Esophagus squamous epithelium (tissue), 5 donors: ENCODE measurements around the gene FAM20C. TPM values are rescaled to one million over a fixed set of nuclear protein-coding genes. Genes with fewer than 3 reads are reported as not detected.
"Not testable (repeated sequence)": the region's sequence is repeated elsewhere in the genome, so short reads cannot be mapped to it uniquely, and the experiment has no call there.

Experiments used
- DNase-seq: peaks from one replicate; lab custom pipeline; 2025; lab: John Stamatoyannopoulos, UW
- H3K27ac ChIP-seq, 4 donors: fragments of 200-600 bp; sonication (generic); one replicate each; pipeline ENCODE4 v1.5.1; 2016 to 2019; ENCODE audit warnings: mild to moderate bottlenecking in 1 of 4
- H3K27me3 ChIP-seq, 4 donors: fragments of 200-600 bp; sonication (generic); 1 replicate in 3 of 4; 2 replicates in 1 of 4; pipeline versions ENCODE4 v1.5.1 to v1.6.0; 2017 to 2021; ENCODE audit warnings: antibody characterized with exemption in 1 of 4
- H3K36me3 ChIP-seq, 3 donors: fragments of 200-600 bp; sonication (generic); one replicate each; pipeline ENCODE4 v1.5.1; 2016 to 2019
- H3K4me1 ChIP-seq, 3 donors: fragments of 200-600 bp; sonication (generic); one replicate each; pipeline ENCODE4 v1.5.1; 2017 to 2019
- H3K4me3 ChIP-seq, 4 donors: fragments of 200-600 bp; sonication (generic); 1 replicate in 3 of 4; 2 replicates in 1 of 4; pipeline ENCODE4 v1.5.1; 2016 to 2019; ENCODE audit warnings: mild to moderate bottlenecking in 2 of 4, moderate library complexity in 1 of 4
- H3K9me3 ChIP-seq, 3 donors: fragments of 200-600 bp; sonication (generic); one replicate each; pipeline ENCODE4 v1.5.1; 2016 to 2019
- CTCF ChIP-seq, 6 experiments: fragments of 450-650 bp in 4 of 6; fragments of 200-600 bp in 2 of 6; sonication (generic) in 2 of 6; IDR thresholded peaks; one replicate each; pipeline ENCODE4 v1.5.1; 2016 to 2019; ENCODE audit warnings: antibody characterized with exemption in 6 of 6, mild to moderate bottlenecking in 4 of 6, moderate library complexity in 4 of 6
- POLR2A ChIP-seq, 4 donors: fragments of 450-650 bp; IDR thresholded peaks; one replicate each; pipeline ENCODE4 v1.6.1; 2017; ENCODE audit warnings: antibody characterized with exemption in 4 of 4, mild to moderate bottlenecking in 4 of 4, moderate library complexity in 3 of 4
- WGBS, 2 donors: methylation state at CpG; one replicate each; pipeline ENCODE4 v1.1.5; 2018; 5-methylcytosine and 5-hydroxymethylcytosine counted together
- intact Hi-C: fragments of 100-400 bp; cut with DNase I; formaldehyde crosslinking; loops from one replicate; pipeline ENCODE4 v1.15.0; 2022
- total RNA-seq, 4 donors: library from RNA; depleted of rRNA; stranded (reverse); fragments of >200 nt; gene quantifications; one replicate each; pipeline ENCODE4 v1.1.0, GENCODE V29; 2016
- donor health status: DM: yes; HTN: yes; CAD: no.

The FAM20C gene
- total RNA-seq, 4 donors from 2014 or later: 8.5 to 16.0 (median 13.7) TPM

- Histone ChIP-seq H3K4me1 (peaks cover 8 to 20% (median 9%) of the 10 kb centered on the region in 3 donors), H3K27me3 (peaks cover 13 to 77% (median 22%) of the 10 kb centered on the region in 4 donors), H3K9me3 (no peaks in the 10 kb centered on the region), H3K4me3 (no peak overlapping the region), H3K27ac (no peak overlapping the region), H3K36me3 (no peaks in the 10 kb centered on the region)
- 81 to 90% methylated on average over 10 to 14 of the region's 25 CpGs for WGBS, 2 donors
- intact Hi-C loops: no loop called here
- DNase-seq: no peak
- TF ChIP-seq CTCF (IDR thresholded peaks at IDR 0.05) (no peak), POLR2A (IDR thresholded peaks at IDR 0.05) (no peak)
Measured at GRCh38 chr7:294440-295154, 102.2 kb downstream of the FAM20C start.

DNA sequence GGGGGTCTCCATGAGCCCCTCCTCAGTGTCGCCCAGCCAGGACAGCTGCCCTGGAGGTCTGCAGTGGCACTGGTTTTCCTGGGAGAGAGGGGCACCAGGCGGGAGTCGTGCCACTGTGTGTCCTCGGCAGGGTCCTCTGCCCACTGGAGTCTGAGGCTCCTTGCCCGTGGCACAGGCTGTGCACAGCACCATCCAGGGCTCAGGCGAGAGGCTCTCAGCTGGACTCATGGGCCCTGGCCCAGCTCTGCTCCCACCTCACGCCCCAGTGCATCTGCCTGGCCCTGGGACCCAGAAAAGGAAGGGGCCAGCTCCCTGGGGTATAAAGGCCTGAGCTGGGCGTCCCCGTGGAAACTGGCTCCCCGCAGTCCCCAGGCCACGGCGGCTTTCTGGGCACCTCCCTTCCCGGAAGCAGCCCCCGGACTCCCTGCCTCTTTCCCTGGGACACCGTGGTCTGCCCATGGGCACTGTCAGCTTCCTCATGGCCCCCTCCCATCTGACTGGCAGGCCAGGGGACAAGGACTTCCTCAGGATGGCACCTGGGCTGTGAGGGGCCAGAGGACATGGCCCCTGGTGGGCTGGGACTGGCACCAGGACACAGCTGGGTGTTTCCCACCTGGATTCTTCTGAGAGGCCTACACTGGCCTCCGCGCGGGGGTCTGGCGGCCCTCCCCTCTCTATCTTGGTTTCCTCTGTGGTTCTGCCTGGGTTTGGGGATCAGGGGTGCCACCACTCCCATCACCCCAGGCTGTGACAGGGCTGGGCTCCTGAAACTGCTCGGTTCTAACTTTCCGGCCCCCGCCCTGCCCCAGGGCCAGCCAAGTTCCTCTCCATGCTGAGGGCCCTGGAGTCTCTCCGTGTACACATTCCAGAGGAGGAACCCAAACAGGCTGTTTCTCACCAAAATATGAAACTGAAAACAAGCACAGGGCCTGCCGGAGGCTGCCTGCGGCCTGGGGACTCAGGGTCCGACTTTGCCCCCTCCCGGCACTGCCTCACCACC lies 103.1 kb downstream of the FAM20C start:
- peaks cover 4 to 68% (median 13%) of the 10 kb centered on the region in 4 donors for H3K27me3 ChIP-seq
- H3K4me1 ChIP-seq: peaks cover 2 to 11% (median 4%) of the 10 kb centered on the region in 3 donors
- WGBS, 2 donors: 77 to 100% methylated on average over 3 to 12 of the region's 27 CpGs
- no peaks in the 10 kb centered on the region for H3K36me3 ChIP-seq
- TF ChIP-seq CTCF (IDR thresholded peaks at IDR 0.05) (no peak), POLR2A (IDR thresholded peaks at IDR 0.05) (no peak)
- DNase-seq: no peak
- no peaks in the 10 kb centered on the region for H3K9me3 ChIP-seq
- H3K27ac ChIP-seq: no peak overlapping the region
- H3K4me3 ChIP-seq: no peak overlapping the region
- intact Hi-C loops: no loop called here

DNA sequence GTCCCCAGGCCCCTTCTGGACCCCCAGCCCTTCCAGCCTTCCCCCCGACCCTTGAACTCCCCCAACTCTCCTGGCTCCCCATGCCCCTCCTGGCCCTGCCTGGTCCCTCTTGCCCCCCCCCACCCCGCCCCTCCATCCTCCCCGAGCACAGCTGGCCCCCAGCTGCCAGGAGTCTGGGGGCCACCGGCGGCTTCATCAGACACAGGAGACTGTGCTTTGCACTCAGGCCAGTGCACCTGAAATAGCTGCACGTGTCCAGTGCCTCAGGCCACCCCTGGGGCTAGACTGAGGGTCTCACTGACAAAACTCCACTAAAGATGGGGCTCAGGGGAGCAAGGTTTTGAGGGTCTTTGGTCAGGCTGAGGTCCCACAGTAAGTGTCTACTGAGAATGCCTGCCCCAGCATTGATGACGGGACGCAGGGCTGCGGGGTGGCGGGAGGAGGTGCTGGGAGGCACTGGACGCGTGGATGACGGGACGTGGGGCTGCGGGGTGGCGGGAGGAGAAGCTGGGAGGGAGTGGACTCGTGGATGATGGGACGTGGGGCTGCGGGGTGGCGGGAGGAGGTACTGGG lies 104.1 kb downstream of the FAM20C start:
- no peak for DNase-seq
- WGBS, 2 donors: 80 to 84% methylated on average over 5 of the region's 20 CpGs
- Histone ChIP-seq H3K36me3 (no peaks in the 10 kb centered on the region), H3K9me3 (no peaks in the 10 kb centered on the region), H3K27me3 (peaks cover 0 to 58% (median 7%) of the 10 kb centered on the region in 4 donors), H3K27ac (no peak overlapping the region), H3K4me3 (no peak overlapping the region), H3K4me1 (peaks cover 0 to 6% (median 0%) of the 10 kb centered on the region in 3 donors)
- TF ChIP-seq POLR2A (IDR thresholded peaks at IDR 0.05): no peak
- TF ChIP-seq CTCF (IDR thresholded peaks at IDR 0.05): no peak
- intact Hi-C loops: no loop called here

DNA sequence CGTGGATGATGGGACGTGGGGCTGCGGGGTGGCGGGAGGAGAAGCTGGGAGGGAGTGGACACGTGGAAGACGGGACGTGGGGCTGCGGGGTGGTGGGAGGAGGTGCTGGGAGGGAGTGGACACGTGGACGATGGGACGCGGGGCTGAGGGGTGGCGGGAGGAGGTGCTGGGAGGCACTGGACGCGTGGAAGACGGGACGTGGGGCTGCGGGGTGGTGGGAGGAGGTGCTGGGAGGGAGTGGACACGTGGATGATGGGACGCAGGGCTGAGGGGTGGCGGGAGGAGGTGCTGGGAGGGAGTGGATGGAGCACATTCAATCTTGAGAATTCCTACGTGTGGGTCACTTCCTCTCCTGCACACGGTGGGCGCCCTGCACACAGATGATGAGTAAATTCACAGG lies 104.8 kb downstream of the FAM20C start:
- WGBS, 2 donors: 78 to 80% methylated on average over 22 of the region's 24 CpGs
- intact Hi-C loops, H3K36me3 ChIP-seq: not testable (repeated sequence)

DNA sequence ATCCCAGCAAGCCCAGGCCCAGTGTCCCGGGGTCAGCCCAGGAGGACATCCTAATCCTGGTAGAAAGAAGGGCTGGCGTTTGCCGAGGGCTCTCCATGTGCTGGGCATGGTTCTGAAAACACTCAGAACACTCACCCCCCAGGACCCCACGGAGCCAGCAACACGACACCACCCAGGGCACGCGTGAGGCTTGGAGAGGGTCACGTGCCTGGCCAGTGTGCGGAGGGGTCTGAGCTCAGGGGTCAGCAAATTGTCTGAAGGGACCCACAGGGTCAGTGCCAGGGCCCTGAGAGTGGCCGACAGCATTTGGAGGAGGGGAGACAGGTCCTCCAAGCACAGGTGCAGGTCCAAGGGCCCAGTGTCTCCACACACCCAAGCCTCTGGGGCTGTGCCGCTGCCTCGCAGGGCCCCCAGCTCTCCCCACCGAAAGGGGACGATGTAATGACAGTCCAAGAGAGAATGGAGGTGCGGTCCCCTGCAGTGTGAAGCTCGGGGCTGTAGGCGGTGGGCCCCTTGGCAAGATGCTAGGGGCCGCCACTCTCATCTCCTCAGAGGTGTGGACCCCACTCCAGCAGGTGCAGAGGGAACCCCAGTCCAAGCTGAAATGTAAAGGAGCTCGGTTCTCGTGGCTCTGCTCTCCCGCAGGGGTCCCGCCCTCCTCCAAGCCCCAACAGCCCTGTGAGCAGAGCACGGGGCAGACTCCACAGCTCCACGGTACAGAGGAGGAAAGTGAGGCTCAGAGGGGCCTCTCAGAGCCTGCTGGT lies 105.4 kb downstream of the FAM20C start:
- whole genome bisulfite sequencing, 2 donors: 79 to 88% methylated on average over 10 to 14 of the region's 24 CpGs
- peaks cover 0 to 6% (median 0%) of the 10 kb centered on the region in 3 donors for H3K4me1 ChIP-seq
- H3K36me3 ChIP-seq: no peaks in the 10 kb centered on the region
- H3K9me3 ChIP-seq: no peaks in the 10 kb centered on the region
- no peak for DNase-seq
- H3K4me3 ChIP-seq: no peak overlapping the region
- no peak for TF ChIP-seq POLR2A (IDR thresholded peaks at IDR 0.05)
- TF ChIP-seq CTCF (IDR thresholded peaks at IDR 0.05): no peak
- peaks cover 0 to 50% (median 2%) of the 10 kb centered on the region in 4 donors for H3K27me3 ChIP-seq
- H3K27ac ChIP-seq: no peak overlapping the region
- intact Hi-C loops: no loop called here

More for the DNA sequence above, 104.8 kb downstream of the FAM20C start:
- not testable (repeated sequence) for DNase-seq, H3K4me1 ChIP-seq, H3K27ac ChIP-seq, H3K9me3 ChIP-seq, H3K4me3 ChIP-seq
- H3K27me3 ChIP-seq: peaks cover 0 to 54% (median 2%) of the 10 kb centered on the region in 4 donors
